H1 (cell line): ENCODE measurements around the gene IL6R. TPM values are rescaled to one million over a fixed set of nuclear protein-coding genes. Genes with fewer than 3 reads are reported as not detected.

Experiments used
- CTCF ChIA-PET: fragments of 300-600 bp; sonication (Branson Sonifier 250); formaldehyde crosslinking; loops from one replicate; lab custom pipeline; 2021; ENCODE audit not compliant: partially characterized antibody; lab: Charles Lee
- POLR2A ChIA-PET: fragments of 300-600 bp; sonication (Branson Sonifier 250); formaldehyde crosslinking; loops from one replicate; lab custom pipeline; 2021; ENCODE audit warnings: inconsistent platforms; ENCODE audit not compliant: partially characterized antibody; lab: Charles Lee
- DNase-seq, 2 experiments: peaks; one replicate each; pipeline versions ENCODE4 v3.0.0 to v3.0.0-alpha.2; 2010 to 2022; ENCODE audit warnings: low spot score in 2 of 2, low read depth in 1 of 2, mixed read lengths in 1 of 2
- FAIRE-seq: peaks from 2 replicates; lab custom pipeline; 2011; peaks lifted over from hg19 to GRCh38; lab: Jason Lieb, UNC
- H2AFZ ChIP-seq: 2 replicates; pipeline ENCODE4 v1.8.1; 2012; ENCODE audit warnings: low read length, inconsistent platforms
- H2AK5ac ChIP-seq: 2 replicates; pipeline ENCODE4 v1.6.1; 2013; ENCODE audit warnings: low read depth, low read length
- H2BK120ac ChIP-seq: replicated peaks from 2 replicates; pipeline ENCODE3; 2013; ENCODE audit warnings: low read depth, low read length, inconsistent platforms
- H2BK12ac ChIP-seq: 2 replicates; pipeline ENCODE4 v1.6.1; 2013; ENCODE audit warnings: low read depth, low read length
- H2BK15ac ChIP-seq: 2 replicates; pipeline ENCODE4 v1.6.1; 2013; ENCODE audit warnings: low read length
- H2BK20ac ChIP-seq: 2 replicates; pipeline ENCODE4 v1.6.1; 2013; ENCODE audit warnings: low read length
- H2BK5ac ChIP-seq: 2 replicates; pipeline ENCODE4 v1.6.1; 2013; ENCODE audit warnings: low read depth, low read length
- H3K14ac ChIP-seq: 2 replicates; pipeline ENCODE4 v1.6.1; 2013; ENCODE audit warnings: inconsistent platforms; ENCODE audit not compliant: insufficient read length
- H3K18ac ChIP-seq: 2 replicates; pipeline ENCODE4 v1.6.1; 2013; ENCODE audit warnings: low read length; ENCODE audit errors: extremely low read depth
- H3K23ac ChIP-seq: 2 replicates; pipeline ENCODE4 v1.6.1; 2013; ENCODE audit warnings: inconsistent platforms; ENCODE audit not compliant: insufficient read length
- H3K23me2 ChIP-seq: 2 replicates; pipeline ENCODE4 v1.6.1; 2013; ENCODE audit warnings: low read depth, low read length
- H3K27ac ChIP-seq: 2 replicates; pipeline ENCODE4 v1.6.1; 2011; ENCODE audit warnings: low read depth, low read length, inconsistent platforms
- H3K27me3 ChIP-seq, 4 experiments: replicated peaks in 1 of 4; 1 replicate in 1 of 4; 2 replicates in 3 of 4; pipeline versions ENCODE4 v1.6.1 to v1.8.1; 2011 to 2013; ENCODE audit warnings: low read length in 3 of 4, mild to moderate bottlenecking in 3 of 4, inconsistent platforms in 2 of 4, mixed read lengths in 2 of 4, moderate library complexity in 1 of 4; ENCODE audit not compliant: control insufficient read depth in 3 of 4, insufficient read depth in 3 of 4; ENCODE audit errors: extremely low read depth in 1 of 4
- H3K36me3 ChIP-seq, 4 experiments: 2 replicates each; pipeline versions ENCODE4 v1.6.1 to v1.8.1; 2011 to 2013; ENCODE audit warnings: mild to moderate bottlenecking in 4 of 4, low read length in 3 of 4, moderate library complexity in 2 of 4, control low read depth in 1 of 4, inconsistent platforms in 1 of 4; ENCODE audit not compliant: insufficient read depth in 4 of 4, control insufficient read depth in 2 of 4
- H3K4ac ChIP-seq: replicated peaks from 2 replicates; pipeline ENCODE3; 2013; ENCODE audit warnings: low read length, low read depth, mixed read lengths, inconsistent platforms; ENCODE audit not compliant: insufficient read length
- H3K4me1 ChIP-seq, 4 experiments: replicated peaks in 1 of 4; 1 replicate in 1 of 4; 2 replicates in 3 of 4; pipeline versions ENCODE4 v1.6.1 to v1.8.1; 2011 to 2013; ENCODE audit warnings: low read length in 3 of 4, inconsistent platforms in 2 of 4, mixed read lengths in 1 of 4; ENCODE audit not compliant: insufficient read depth in 4 of 4, control insufficient read depth in 3 of 4
- H3K4me2 ChIP-seq, 2 experiments: 2 replicates each; pipeline versions ENCODE4 v1.6.1 to v1.8.1; 2011 to 2013; ENCODE audit warnings: low read depth in 2 of 2, low read length in 2 of 2, control low read depth in 1 of 2, inconsistent platforms in 1 of 2, mild to moderate bottlenecking in 1 of 2; ENCODE audit not compliant: insufficient read depth in 1 of 2
- H3K4me3 ChIP-seq, 4 experiments: fragments of 200-600, 300-600 bp in 1 of 4; sonication (generic), shearing (Covaris generic), sonication (Bioruptor Twin) in 1 of 4; 2 replicates each; pipeline versions ENCODE4 v1.5.1 to v1.8.1; 2011 to 2016; ENCODE audit warnings: low read length in 4 of 4, low read depth in 3 of 4, control low read depth in 2 of 4, inconsistent platforms in 2 of 4, mild to moderate bottlenecking in 2 of 4, mixed read lengths in 1 of 4, moderate library complexity in 1 of 4; ENCODE audit not compliant: insufficient read depth in 2 of 4; ENCODE audit errors: extremely low read depth in 1 of 4
- H3K56ac ChIP-seq: replicated peaks from 2 replicates; pipeline ENCODE3; 2013; ENCODE audit warnings: low read depth, mild to moderate bottlenecking, mixed read lengths, low read length, inconsistent platforms; ENCODE audit not compliant: insufficient read length
- H3K79me1 ChIP-seq: 2 replicates; pipeline ENCODE4 v1.6.1; 2013; ENCODE audit warnings: low read depth, low read length, control low read depth
- H3K79me2 ChIP-seq, 2 experiments: 2 replicates each; pipeline versions ENCODE4 v1.6.1 to v1.8.1; 2012 to 2013; ENCODE audit warnings: low read length in 2 of 2, mild to moderate bottlenecking in 2 of 2, inconsistent platforms in 1 of 2; ENCODE audit not compliant: insufficient read depth in 2 of 2, control insufficient read depth in 1 of 2
- H3K9ac ChIP-seq, 4 experiments: replicated peaks in 1 of 4; 1 replicate in 1 of 4; 2 replicates in 3 of 4; pipeline versions ENCODE4 v1.6.1 to v1.8.1; 2011 to 2013; ENCODE audit warnings: low read depth in 3 of 4, low read length in 3 of 4, control low read depth in 2 of 4, mild to moderate bottlenecking in 2 of 4, moderate library complexity in 2 of 4, inconsistent platforms in 1 of 4; ENCODE audit errors: extremely low read depth in 1 of 4
- H3K9me3 ChIP-seq, 2 experiments: 2 replicates each; pipeline versions ENCODE4 v1.6.1 to v1.8.1; 2012 to 2013; ENCODE audit warnings: mild to moderate bottlenecking in 2 of 2, moderate library complexity in 2 of 2, control low read depth in 1 of 2, inconsistent platforms in 1 of 2, low read depth in 1 of 2, low read length in 1 of 2, mixed read lengths in 1 of 2; ENCODE audit not compliant: insufficient read depth in 2 of 2
- H4K20me1 ChIP-seq, 2 experiments: replicated peaks in 1 of 2; 2 replicates each; pipeline versions ENCODE3 to v1.8.1; 2011 to 2013; ENCODE audit warnings: inconsistent platforms in 2 of 2, low read length in 2 of 2, mild to moderate bottlenecking in 1 of 2; ENCODE audit not compliant: insufficient read depth in 2 of 2, control insufficient read depth in 1 of 2
- H4K5ac ChIP-seq: 2 replicates; pipeline ENCODE4 v1.6.1; 2013; ENCODE audit warnings: low read length, low read depth, mixed read lengths, inconsistent platforms; ENCODE audit not compliant: insufficient read length
- H4K8ac ChIP-seq: 2 replicates; pipeline ENCODE4 v1.8.0; 2013; ENCODE audit warnings: mild to moderate bottlenecking, moderate library complexity, low read length, inconsistent platforms; ENCODE audit not compliant: insufficient read depth; ENCODE audit errors: extremely low read depth
- H4K91ac ChIP-seq: replicated peaks from 2 replicates; pipeline ENCODE3; 2013; ENCODE audit warnings: low read length, mixed read lengths, inconsistent platforms; ENCODE audit not compliant: insufficient read length
- BCL11A ChIP-seq, 2 experiments: IDR thresholded peaks; one replicate each; pipeline ENCODE4 v1.6.1; 2011; ENCODE audit warnings: low read depth in 2 of 2, low read length in 2 of 2, mild to moderate bottlenecking in 2 of 2
- CBX8 ChIP-seq: fragments of 300-800, 300-1000 bp; sonication (generic); IDR thresholded peaks from 2 replicates; pipeline ENCODE4 v1.7.1; 2016; ENCODE audit warnings: low read depth, low read length, borderline replicate concordance
- CHD1 ChIP-seq: IDR thresholded peaks from 2 replicates; pipeline ENCODE4 v1.6.1; 2012; ENCODE audit warnings: low read depth, low read length, improper control_type of control experiment
- CHD2 ChIP-seq: IDR thresholded peaks from 2 replicates; pipeline ENCODE4 v1.6.1; 2012; ENCODE audit warnings: low read length, improper control_type of control experiment
- E2F6 ChIP-seq: IDR thresholded peaks from 2 replicates; pipeline ENCODE4 v1.6.1; 2012; ENCODE audit warnings: inconsistent platforms
- EZH2 ChIP-seq: fragments of 200-600 bp; sonication (generic); IDR thresholded peaks from 2 replicates; pipeline ENCODE4 v1.7.1; 2012; ENCODE audit warnings: low read depth, mild to moderate bottlenecking, moderate library complexity, low read length, inconsistent platforms; ENCODE audit not compliant: severe bottlenecking
- KDM1A ChIP-seq: fragments of 200-600, 300-600 bp; sonication (generic); IDR thresholded peaks from 2 replicates; pipeline ENCODE4 v1.7.1; 2016; ENCODE audit warnings: mild to moderate bottlenecking, low read length, borderline replicate concordance
- NANOG ChIP-seq: IDR thresholded peaks from 2 replicates; pipeline ENCODE4 v1.6.1; 2011; ENCODE audit warnings: low read length, low read depth, mild to moderate bottlenecking, inconsistent platforms; ENCODE audit not compliant: insufficient read depth, poor library complexity, severe bottlenecking
- RAD21 ChIP-seq, 2 experiments: IDR thresholded peaks in 1 of 2; conservative IDR thresholded peaks in 1 of 2; 2 replicates each; pipeline ENCODE4 v1.6.1; 2011; ENCODE audit warnings: low read depth in 2 of 2, low read length in 2 of 2, improper control_type of control experiment in 1 of 2, inconsistent platforms in 1 of 2, mild to moderate bottlenecking in 1 of 2, moderate library complexity in 1 of 2
- SIRT6 ChIP-seq: IDR thresholded peaks from one replicate; pipeline ENCODE4 v1.7.1; 2012; ENCODE audit warnings: low read length, inconsistent platforms
- SP1 ChIP-seq: IDR thresholded peaks from 2 replicates; pipeline ENCODE4 v1.6.1; 2011; ENCODE audit warnings: low read depth, low read length
- SRF ChIP-seq: IDR thresholded peaks from 2 replicates; pipeline ENCODE4 v1.6.1; 2011; ENCODE audit warnings: mild to moderate bottlenecking, low read depth, low read length, moderate library complexity
- TCF12 ChIP-seq: IDR thresholded peaks from 2 replicates; pipeline ENCODE4 v1.6.1; 2011; ENCODE audit warnings: low read depth, mild to moderate bottlenecking, low read length
- YY1 ChIP-seq: IDR thresholded peaks from 2 replicates; pipeline ENCODE4 v1.6.1; 2011; ENCODE audit warnings: low read depth, mild to moderate bottlenecking, low read length
- WGBS, 2 experiments: shearing (Covaris generic) in 1 of 2; methylation state at CpG; one replicate each; pipeline versions ENCODE4 v1.1.6 to v1.1.7; 2013 to 2015; ENCODE audit warnings: low lambda C conversion rate in 2 of 2, mixed read lengths in 2 of 2, inconsistent platforms in 1 of 2, low coverage in 1 of 2, missing lambda C conversion rate in 1 of 2; ENCODE audit not compliant: insufficient replicate concordance in 2 of 2, insufficient coverage in 1 of 2, insufficient read length in 1 of 2; ENCODE audit errors: extremely low coverage in 1 of 2, missing lambda C conversion rate in 1 of 2; 5-methylcytosine and 5-hydroxymethylcytosine counted together
- polyA plus RNA-seq, 7 experiments: library from polyadenylated mRNA; depleted of rRNA in 3 of 7; stranded (reverse) in 5 of 7; unstranded in 2 of 7; fragments of >200 nt in 5 of 7; fragments of 200-250 nt in 2 of 7; gene quantifications; 1 replicate in 5 of 7; 2 replicates in 1 of 7; 4 replicates in 1 of 7; pipeline versions ENCODE4 v1.2.1 to v1.2.3, GENCODE V29; 2011 to 2013; ENCODE audit warnings: missing spikeins in 2 of 7, mixed read lengths in 2 of 7
- total RNA-seq: library from RNA; stranded (reverse); fragmentation: NEBNext Ultra II Directional; extraction: Animal tissue kit (Norgen Biotek cat#: 25700); gene quantifications from 2 replicates; pipeline ENCODE4 v1.2.1, GENCODE V29; 2021

IL6R gene
- total and polyA plus RNA-seq, 2 of the 8 experiments (the other 6 are each of a cell fraction or from before 2014, with no cell fraction given) = 2.3 to 3.0 TPM

GRCh38 chr1:154379301-154379700 lies 25.8 kb upstream of the IL6R start:
- no peaks in the 10 kb centered on the region for H3K27me3 ChIP-seq
- no peak overlapping the region for H3K18ac ChIP-seq
- no peak overlapping the region for H2BK5ac ChIP-seq
- H3K56ac ChIP-seq = no peak overlapping the region
- H4K5ac ChIP-seq = no peak overlapping the region
- 80% methylated on average over 15 of the region's 16 CpGs; no CpG with 5 or more reads in 1 of the 2 experiments for WGBS, 2 experiments
- H4K20me1 ChIP-seq = no peaks in the 10 kb centered on the region
- no peak overlapping the region for H4K8ac ChIP-seq
- H3K4ac ChIP-seq = no peak overlapping the region
- FAIRE-seq (no peak), DNase-seq (no peak)
- H3K4me3 ChIP-seq = no peak overlapping the region
- no peak overlapping the region for H2BK20ac ChIP-seq
- no peak overlapping the region for H3K23ac ChIP-seq
- H2AFZ ChIP-seq = no peak overlapping the region
- H3K79me1 ChIP-seq = no peaks in the 10 kb centered on the region
- peaks cover 0 to 12% of the 10 kb centered on the region in 2 experiments; a peak in 1 of 4 replicates for H3K9me3 ChIP-seq
- H2BK12ac ChIP-seq = no peak overlapping the region
- H3K79me2 ChIP-seq = no peaks in the 10 kb centered on the region
- H2BK15ac ChIP-seq = no peak overlapping the region
- no peak overlapping the region for H3K9ac ChIP-seq
- no peaks in the 10 kb centered on the region for H3K23me2 ChIP-seq
- H3K4me2 ChIP-seq = no peak overlapping the region
- no peak overlapping the region for H2AK5ac ChIP-seq
- CTCF ChIA-PET = interaction anchor here (0.8 kb wide), 1 partner anchor 53 kb away, joined by 3 read pairs; no protein-coding TSS in a partner anchor
- no peak overlapping the region for H3K27ac ChIP-seq
- no peak overlapping the region for H3K14ac ChIP-seq
- H2BK120ac ChIP-seq = no peak overlapping the region
- H3K36me3 ChIP-seq = no peaks in the 10 kb centered on the region
- no peaks in the 10 kb centered on the region for H3K4me1 ChIP-seq
- no peak overlapping the region for H4K91ac ChIP-seq
- POLR2A ChIA-PET = no interaction called here
- TF ChIP-seq CHD1 = no peak
- TF ChIP-seq EZH2 = no peak
- no peak for TF ChIP-seq NANOG
- TF ChIP-seq BCL11A (IDR thresholded peaks at IDR 0.05; ENCODE audit: low read depth in 2 of 2, low read length in 2 of 2) = no peak
- TF ChIP-seq CHD2 = no peak
- TF ChIP-seq TCF12 = no peak
- TF ChIP-seq KDM1A = no peak
- TF ChIP-seq SP1 = no peak
- TF ChIP-seq SRF = no peak
- no peak for TF ChIP-seq SIRT6
- TF ChIP-seq RAD21 (IDR thresholded peaks at IDR 0.05 in 1 of 2, conservative IDR thresholded peaks at IDR 0.05 in 1 of 2; ENCODE audit: low read depth in 2 of 2, low read length in 2 of 2) = no peak
- TF ChIP-seq YY1 = no peak
- TF ChIP-seq E2F6 = no peak
- TF ChIP-seq CBX8 = no peak
